ENCODE measurements around the gene PLOD2. TPM values are rescaled to one million over a fixed set of nuclear protein-coding genes. Genes with fewer than 3 reads are reported as not detected.
"Not testable (repeated sequence)": the region's sequence is repeated elsewhere in the genome, so short reads cannot be mapped to it uniquely, and the experiment has no call there.

The PLOD2 gene
- total RNA-seq, 1 donor from 2014 or later = 21.1 TPM

GRCh38 chr3:146128179-146128578 is 32.8 kb downstream of the PLOD2 start:
- H3K9me3 ChIP-seq (replicated peaks) = no peaks in the 10 kb centered on the region
- H3K36me3 ChIP-seq = no peaks in the 10 kb centered on the region
- H3K27ac ChIP-seq (replicated peaks) = peak overlapping the region; percentile 34
- no peak overlapping the region for H3K4me3 ChIP-seq
- TF ChIP-seq CTCF (IDR thresholded peaks at IDR 0.05; ENCODE audit: borderline replicate concordance) = no peak
- H3K4me1 ChIP-seq = peaks cover 64% of the 10 kb centered on the region
- intact Hi-C loops (cut with micrococcal nuclease) = no loop called here
- no peak for DNase-seq
- H3K27me3 ChIP-seq (ENCODE audit: low read depth) = no peaks in the 10 kb centered on the region

- H3K27ac ChIP-seq (replicated peaks) = peak overlapping the region; percentile 60
- DNase-seq = no peak
- H3K4me3 ChIP-seq = no peak overlapping the region
- intact Hi-C loops (cut with micrococcal nuclease) = no loop called here
- H3K27me3 ChIP-seq (ENCODE audit: low read depth) = no peaks in the 10 kb centered on the region
- peaks cover 15% of the 10 kb centered on the region for H3K36me3 ChIP-seq
- no peaks in the 10 kb centered on the region for H3K9me3 ChIP-seq (replicated peaks)
- TF ChIP-seq CTCF (IDR thresholded peaks at IDR 0.05; ENCODE audit: borderline replicate concordance) = no peak
- peaks cover 53% of the 10 kb centered on the region for H3K4me1 ChIP-seq
Observed at GRCh38 chr3:146125951-146126350, 35.0 kb downstream of the PLOD2 start.

GRCh38 chr3:146124126-146124801 is 36.7 kb downstream of the PLOD2 start:
- no peak overlapping the region for H3K27ac ChIP-seq (replicated peaks)
- TF ChIP-seq CTCF (IDR thresholded peaks at IDR 0.05; ENCODE audit: borderline replicate concordance) = no peak
- H3K36me3 ChIP-seq = peaks cover 25% of the 10 kb centered on the region
- no peaks in the 10 kb centered on the region for H3K27me3 ChIP-seq (ENCODE audit: low read depth)
- intact Hi-C loops (cut with micrococcal nuclease) = no loop called here
- peaks cover 39% of the 10 kb centered on the region for H3K4me1 ChIP-seq
- H3K4me3 ChIP-seq = no peak overlapping the region
- DNase-seq = no peak
- H3K9me3 ChIP-seq (replicated peaks) = no peaks in the 10 kb centered on the region

GRCh38 chr3:146117406-146118285 is 43.3 kb downstream of the PLOD2 start:
- no peak for DNase-seq
- intact Hi-C loops (cut with micrococcal nuclease) = no loop called here
- TF ChIP-seq CTCF (IDR thresholded peaks at IDR 0.05; ENCODE audit: borderline replicate concordance) = no peak
- no peak overlapping the region for H3K27ac ChIP-seq (replicated peaks)
- no peaks in the 10 kb centered on the region for H3K27me3 ChIP-seq (ENCODE audit: low read depth)
- H3K36me3 ChIP-seq = peaks cover 88% of the 10 kb centered on the region
- H3K4me1 ChIP-seq = peaks cover 5% of the 10 kb centered on the region
- peaks cover 39% of the 10 kb centered on the region for H3K9me3 ChIP-seq (replicated peaks)
- no peak overlapping the region for H3K4me3 ChIP-seq

- intact Hi-C loops (cut with micrococcal nuclease) = no loop called here
- no peak overlapping the region for H3K27ac ChIP-seq (replicated peaks)
- no peak overlapping the region for H3K4me3 ChIP-seq
- H3K27me3 ChIP-seq (ENCODE audit: low read depth) = no peaks in the 10 kb centered on the region
- no peak for TF ChIP-seq CTCF (IDR thresholded peaks at IDR 0.05; ENCODE audit: borderline replicate concordance)
- DNase-seq = no peak
- H3K4me1 ChIP-seq = no peaks in the 10 kb centered on the region
- H3K9me3 ChIP-seq (replicated peaks) = peaks cover 39% of the 10 kb centered on the region
- peaks cover 76% of the 10 kb centered on the region for H3K36me3 ChIP-seq
Observed at GRCh38 chr3:146115619-146116018, 45.4 kb downstream of the PLOD2 start.

GRCh38 chr3:146113804-146114203 is 47.2 kb downstream of the PLOD2 start:
- H3K27ac ChIP-seq (replicated peaks); intact Hi-C loops (cut with micrococcal nuclease); DNase-seq; H3K4me1 ChIP-seq; H3K4me3 ChIP-seq; H3K27me3 ChIP-seq (ENCODE audit: low read depth): not testable (repeated sequence)
- H3K36me3 ChIP-seq = peaks cover 70% of the 10 kb centered on the region
- peaks cover 39% of the 10 kb centered on the region for H3K9me3 ChIP-seq (replicated peaks)
